ENCODE data around the gene ATP2A3.

DNA sequence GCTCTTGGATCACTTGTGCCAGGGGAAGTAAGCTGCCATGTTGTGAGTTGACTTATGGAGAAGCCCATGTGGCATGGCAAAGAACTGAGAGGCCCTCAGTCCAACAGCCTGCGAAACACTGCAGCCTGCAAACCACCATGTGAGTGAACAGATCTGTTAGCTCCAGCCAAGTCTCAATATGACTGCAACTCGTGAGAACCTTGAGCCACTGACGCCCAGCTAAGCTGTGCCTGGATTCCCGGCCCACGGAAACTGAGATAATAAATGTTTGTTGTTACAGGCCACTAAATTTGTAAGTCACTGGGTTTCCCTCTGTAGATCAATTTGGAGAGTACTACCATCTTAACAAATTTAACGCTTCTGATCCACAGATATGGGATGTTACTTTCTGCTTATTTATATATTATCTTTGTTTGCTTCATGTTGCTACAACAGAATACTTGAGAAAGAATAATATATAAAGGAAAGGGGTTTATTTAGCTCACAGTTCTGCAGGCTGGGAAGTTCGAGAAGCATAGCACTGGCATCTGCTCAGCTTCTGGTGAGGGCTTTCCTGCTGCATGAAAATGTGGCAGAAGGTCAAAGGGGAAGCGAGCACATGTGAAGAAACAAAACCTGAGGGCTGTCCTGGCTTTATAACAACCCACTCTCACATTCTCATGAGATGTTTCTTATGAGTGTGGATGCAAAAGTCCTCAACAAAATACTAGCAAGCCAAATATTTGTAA lies 29.4 kb upstream of the ATP2A3 start:
- TF ChIP-seq JUN (IDR thresholded peaks at IDR 0.05; ENCODE audit: borderline replicate concordance, insufficient read depth, insufficient read length, low read depth) = no peak
- TF ChIP-seq, protein P1, sequence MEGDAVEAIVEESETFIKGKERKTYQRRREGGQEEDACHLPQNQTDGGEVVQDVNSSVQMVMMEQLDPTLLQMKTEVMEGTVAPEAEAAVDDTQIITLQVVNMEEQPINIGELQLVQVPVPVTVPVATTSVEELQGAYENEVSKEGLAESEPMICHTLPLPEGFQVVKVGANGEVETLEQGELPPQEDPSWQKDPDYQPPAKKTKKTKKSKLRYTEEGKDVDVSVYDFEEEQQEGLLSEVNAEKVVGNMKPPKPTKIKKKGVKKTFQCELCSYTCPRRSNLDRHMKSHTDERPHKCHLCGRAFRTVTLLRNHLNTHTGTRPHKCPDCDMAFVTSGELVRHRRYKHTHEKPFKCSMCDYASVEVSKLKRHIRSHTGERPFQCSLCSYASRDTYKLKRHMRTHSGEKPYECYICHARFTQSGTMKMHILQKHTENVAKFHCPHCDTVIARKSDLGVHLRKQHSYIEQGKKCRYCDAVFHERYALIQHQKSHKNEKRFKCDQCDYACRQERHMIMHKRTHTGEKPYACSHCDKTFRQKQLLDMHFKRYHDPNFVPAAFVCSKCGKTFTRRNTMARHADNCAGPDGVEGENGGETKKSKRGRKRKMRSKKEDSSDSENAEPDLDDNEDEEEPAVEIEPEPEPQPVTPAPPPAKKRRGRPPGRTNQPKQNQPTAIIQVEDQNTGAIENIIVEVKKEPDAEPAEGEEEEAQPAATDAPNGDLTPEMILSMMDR (IDR thresholded peaks at IDR 0.05; ENCODE audit: extremely low read depth in 1 of 2, insufficient read depth in 1 of 2, low read depth in 1 of 2, low read length in 2 of 2) = no peak
- no peak for TF ChIP-seq POLR2AphosphoS5 (IDR thresholded peaks at IDR 0.05; ENCODE audit: insufficient read depth, low read depth, low read length)
